ENCODE data around the gene SUV39H2.

SUV39H2 gene

DNA sequence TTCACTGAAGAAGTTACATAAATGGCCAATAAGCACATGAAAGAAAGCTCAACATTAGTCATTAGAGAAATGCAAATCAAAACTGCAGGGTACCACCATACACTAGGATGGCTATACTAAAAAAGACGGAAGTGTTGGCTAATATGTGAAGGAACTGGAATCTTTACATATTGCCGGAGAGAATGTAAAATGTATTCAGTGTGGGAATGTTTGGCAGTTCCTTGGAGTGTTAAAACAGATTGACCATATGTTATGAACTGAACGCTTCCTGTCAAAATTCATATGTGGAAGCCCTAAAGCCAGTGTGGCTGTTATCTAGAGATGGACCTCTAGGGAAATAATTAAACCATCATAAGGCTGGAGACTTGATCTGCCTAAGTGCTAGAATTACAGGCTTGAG is 33.1 kb downstream of the SUV39H2 start:
- H3K4me1 ChIP-seq (ENCODE audit: insufficient read depth, poor library complexity, severe bottlenecking), result no peaks in the 10 kb centered on the region
- H3K36me3 ChIP-seq (ENCODE audit: low read depth), result peaks cover 96% of the 10 kb centered on the region
- no peak for ATAC-seq (ENCODE audit: low read depth)
- no peaks in the 10 kb centered on the region for H3K27me3 ChIP-seq (ENCODE audit: insufficient read depth, poor library complexity, severe bottlenecking)
- H3K27ac ChIP-seq (ENCODE audit: poor library complexity, severe bottlenecking), result no peak overlapping the region
- DNase-seq (ENCODE audit: low spot score), result no peak
- no peak overlapping the region for H3K4me3 ChIP-seq (ENCODE audit: severe bottlenecking)
- TF ChIP-seq, protein P1, sequence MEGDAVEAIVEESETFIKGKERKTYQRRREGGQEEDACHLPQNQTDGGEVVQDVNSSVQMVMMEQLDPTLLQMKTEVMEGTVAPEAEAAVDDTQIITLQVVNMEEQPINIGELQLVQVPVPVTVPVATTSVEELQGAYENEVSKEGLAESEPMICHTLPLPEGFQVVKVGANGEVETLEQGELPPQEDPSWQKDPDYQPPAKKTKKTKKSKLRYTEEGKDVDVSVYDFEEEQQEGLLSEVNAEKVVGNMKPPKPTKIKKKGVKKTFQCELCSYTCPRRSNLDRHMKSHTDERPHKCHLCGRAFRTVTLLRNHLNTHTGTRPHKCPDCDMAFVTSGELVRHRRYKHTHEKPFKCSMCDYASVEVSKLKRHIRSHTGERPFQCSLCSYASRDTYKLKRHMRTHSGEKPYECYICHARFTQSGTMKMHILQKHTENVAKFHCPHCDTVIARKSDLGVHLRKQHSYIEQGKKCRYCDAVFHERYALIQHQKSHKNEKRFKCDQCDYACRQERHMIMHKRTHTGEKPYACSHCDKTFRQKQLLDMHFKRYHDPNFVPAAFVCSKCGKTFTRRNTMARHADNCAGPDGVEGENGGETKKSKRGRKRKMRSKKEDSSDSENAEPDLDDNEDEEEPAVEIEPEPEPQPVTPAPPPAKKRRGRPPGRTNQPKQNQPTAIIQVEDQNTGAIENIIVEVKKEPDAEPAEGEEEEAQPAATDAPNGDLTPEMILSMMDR (IDR thresholded peaks at IDR 0.05; ENCODE audit: poor library complexity, severe bottlenecking), result no peak
- peaks cover 7% of the 10 kb centered on the region for H3K9me3 ChIP-seq (ENCODE audit: severe bottlenecking)

- Histone ChIP-seq H3K4me3 (ENCODE audit: severe bottlenecking) (no peak overlapping the region), H3K4me1 (ENCODE audit: insufficient read depth, poor library complexity, severe bottlenecking) (no peaks in the 10 kb centered on the region), H3K9me3 (ENCODE audit: severe bottlenecking) (peaks cover 7% of the 10 kb centered on the region), H3K36me3 (ENCODE audit: low read depth) (peaks cover 92% of the 10 kb centered on the region), H3K27me3 (ENCODE audit: insufficient read depth, poor library complexity, severe bottlenecking) (no peaks in the 10 kb centered on the region), H3K27ac (ENCODE audit: poor library complexity, severe bottlenecking) (no peak overlapping the region)
- no peak for DNase-seq (ENCODE audit: low spot score)
- TF ChIP-seq, protein P1 (IDR thresholded peaks at IDR 0.05; ENCODE audit: poor library complexity, severe bottlenecking), result no peak
- no peak for ATAC-seq (ENCODE audit: low read depth)
Observed at GRCh38 chr10:14916600-14916999, 37.9 kb downstream of the SUV39H2 start.

GRCh38 chr10:14917827-14918226 is 39.2 kb downstream of the SUV39H2 start:
- no peak for DNase-seq (ENCODE audit: low spot score)
- Histone ChIP-seq H3K27me3 (ENCODE audit: insufficient read depth, poor library complexity, severe bottlenecking) (no peaks in the 10 kb centered on the region), H3K27ac (ENCODE audit: poor library complexity, severe bottlenecking) (no peak overlapping the region), H3K4me3 (ENCODE audit: severe bottlenecking) (no peak overlapping the region), H3K36me3 (ENCODE audit: low read depth) (peaks cover 95% of the 10 kb centered on the region), H3K9me3 (ENCODE audit: severe bottlenecking) (peaks cover 7% of the 10 kb centered on the region), H3K4me1 (ENCODE audit: insufficient read depth, poor library complexity, severe bottlenecking) (no peaks in the 10 kb centered on the region)
- no peak for ATAC-seq (ENCODE audit: low read depth)
- TF ChIP-seq, protein P1 (IDR thresholded peaks at IDR 0.05; ENCODE audit: poor library complexity, severe bottlenecking), result no peak

DNA sequence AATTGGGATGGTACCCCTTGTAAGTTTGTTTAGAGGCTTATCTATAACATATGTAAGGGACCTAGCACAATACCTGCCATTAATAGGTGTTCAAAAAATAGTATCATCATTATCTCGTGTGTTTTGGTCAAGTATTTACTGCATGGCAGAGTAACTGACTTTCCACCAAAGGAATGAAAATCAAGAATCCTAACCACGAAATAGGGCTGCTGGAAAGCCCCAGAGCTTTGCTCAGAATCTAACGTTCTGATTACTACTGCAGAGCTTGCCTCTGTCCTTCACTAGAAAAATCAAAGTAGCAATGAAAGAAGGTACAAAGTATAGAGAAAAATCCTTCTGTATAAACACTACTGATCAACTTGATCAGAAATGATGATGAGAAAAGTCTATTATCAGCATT is 40.3 kb downstream of the SUV39H2 start:
- H3K36me3 ChIP-seq (ENCODE audit: low read depth), result peaks cover 95% of the 10 kb centered on the region
- no peak for ATAC-seq (ENCODE audit: low read depth)
- TF ChIP-seq, protein P1 (IDR thresholded peaks at IDR 0.05; ENCODE audit: poor library complexity, severe bottlenecking), result no peak

GRCh38 chr10:14924013-14924412 is 45.3 kb downstream of the SUV39H2 start:
- H3K36me3 ChIP-seq (ENCODE audit: low read depth), result peaks cover 92% of the 10 kb centered on the region
- H3K27ac ChIP-seq (ENCODE audit: poor library complexity, severe bottlenecking), result no peak overlapping the region
- TF ChIP-seq, protein P1 (IDR thresholded peaks at IDR 0.05; ENCODE audit: poor library complexity, severe bottlenecking), result no peak
- H3K4me1 ChIP-seq (ENCODE audit: insufficient read depth, poor library complexity, severe bottlenecking), result no peaks in the 10 kb centered on the region
- no peaks in the 10 kb centered on the region for H3K9me3 ChIP-seq (ENCODE audit: severe bottlenecking)
- H3K4me3 ChIP-seq (ENCODE audit: severe bottlenecking), result no peak overlapping the region
- no peak for DNase-seq (ENCODE audit: low spot score)
- H3K27me3 ChIP-seq (ENCODE audit: insufficient read depth, poor library complexity, severe bottlenecking), result no peaks in the 10 kb centered on the region
- no peak for ATAC-seq (ENCODE audit: low read depth)

More for the DNA sequence above, 40.3 kb downstream of the SUV39H2 start:
- no peak for DNase-seq (ENCODE audit: low spot score)
- Histone ChIP-seq H3K4me3 (ENCODE audit: severe bottlenecking) (no peak overlapping the region), H3K27ac (ENCODE audit: poor library complexity, severe bottlenecking) (no peak overlapping the region), H3K27me3 (ENCODE audit: insufficient read depth, poor library complexity, severe bottlenecking) (no peaks in the 10 kb centered on the region), H3K9me3 (ENCODE audit: severe bottlenecking) (peaks cover 7% of the 10 kb centered on the region), H3K4me1 (ENCODE audit: insufficient read depth, poor library complexity, severe bottlenecking) (no peaks in the 10 kb centered on the region)
